Endothelial cell of umbilical vein (primary cell): ENCODE measurements around the gene PROM1. TPM values are rescaled to one million over a fixed set of nuclear protein-coding genes. Genes with fewer than 3 reads are reported as not detected.

Experiments used
- BruUV-seq: library from RNA; stranded (reverse); fragments of 400-500 nt; replicated peaks from 2 replicates; lab custom pipeline; 2021; lab: Mats Ljungman, UMichigan
- CTCF ChIA-PET: fragments of 300-600, 350-600 bp; sonication (Branson Sonifier 250); formaldehyde crosslinking; loops from one replicate; lab custom pipeline; 2021; ENCODE audit warnings: antibody characterized with exemption, inconsistent platforms; lab: Charles Lee
- POLR2A ChIA-PET: fragments of 300-600, 350-600 bp; sonication (Branson Sonifier 250); formaldehyde crosslinking; loops from one replicate; lab custom pipeline; 2021; ENCODE audit warnings: antibody characterized with exemption, inconsistent platforms; lab: Charles Lee
- DNase-seq: peaks from one replicate; pipeline ENCODE4 v3.0.0-alpha.2; 2011; ENCODE audit warnings: low read depth, low spot score
- FAIRE-seq: peaks from 2 replicates; lab custom pipeline; 2011; peaks lifted over from hg19 to GRCh38; lab: Jason Lieb, UNC
- H2AFZ ChIP-seq: 2 replicates; pipeline ENCODE4 v1.6.0; 2012; ENCODE audit warnings: low read depth, low read length, control low read depth, inconsistent platforms
- H3K27ac ChIP-seq: 2 replicates; pipeline ENCODE4 v1.5.1; 2011; ENCODE audit warnings: low read depth, mild to moderate bottlenecking, control low read depth, low read length, moderate library complexity; ENCODE audit not compliant: insufficient read depth
- H3K27me3 ChIP-seq, 2 experiments: 2 replicates each; pipeline versions ENCODE4 v1.6.0 to v1.6.1; 2011; ENCODE audit warnings: low read length in 2 of 2, mixed read lengths in 1 of 2; ENCODE audit not compliant: control insufficient read depth in 2 of 2, insufficient read depth in 2 of 2
- H3K36me3 ChIP-seq, 2 experiments: 2 replicates in 1 of 2; 3 replicates in 1 of 2; pipeline ENCODE4 v1.5.1; 2011; ENCODE audit warnings: low read length in 2 of 2, mild to moderate bottlenecking in 1 of 2, moderate library complexity in 1 of 2; ENCODE audit not compliant: control insufficient read depth in 2 of 2, insufficient read depth in 2 of 2; ENCODE audit errors: extremely low read depth in 1 of 2
- H3K4me1 ChIP-seq: 3 replicates; pipeline ENCODE4 v1.5.1; 2011; ENCODE audit warnings: mild to moderate bottlenecking, low read length; ENCODE audit not compliant: control insufficient read depth, insufficient read depth; ENCODE audit errors: extremely low read depth
- H3K4me2 ChIP-seq: 2 replicates; pipeline ENCODE4 v1.6.1; 2011; ENCODE audit warnings: low read length, control low read depth, mixed read lengths; ENCODE audit not compliant: insufficient read depth
- H3K4me3 ChIP-seq, 3 experiments: fragments of 200-600 bp in 1 of 3; sonication (generic), shearing (Covaris generic) in 1 of 3; replicated peaks in 1 of 3; 2 replicates each; pipeline ENCODE4 v1.5.1; 2011 to 2016; ENCODE audit warnings: control low read depth in 3 of 3, low read length in 3 of 3, mild to moderate bottlenecking in 2 of 3, inconsistent platforms in 1 of 3, low read depth in 1 of 3, moderate library complexity in 1 of 3; ENCODE audit not compliant: insufficient read depth in 1 of 3
- H3K79me2 ChIP-seq: 2 replicates; pipeline ENCODE4 v1.6.0; 2012; ENCODE audit warnings: low read length, inconsistent platforms; ENCODE audit not compliant: control insufficient read depth, insufficient read depth
- H3K9ac ChIP-seq: replicated peaks from 2 replicates; pipeline ENCODE3; 2011; ENCODE audit warnings: low read length, control low read depth; ENCODE audit not compliant: insufficient read depth; ENCODE audit errors: extremely low read depth
- H3K9me1 ChIP-seq: replicated peaks from 3 replicates; pipeline ENCODE4 v1.6.0; 2011; ENCODE audit warnings: mild to moderate bottlenecking, low read length; ENCODE audit not compliant: control insufficient read depth, insufficient read depth; ENCODE audit errors: extremely low read depth
- H3K9me3 ChIP-seq: replicated peaks from 2 replicates; pipeline ENCODE4 v1.5.1; 2012; ENCODE audit warnings: low read length, inconsistent platforms; ENCODE audit not compliant: control insufficient read depth, insufficient read depth
- H4K20me1 ChIP-seq: replicated peaks from 2 replicates; pipeline ENCODE3; 2011; ENCODE audit warnings: mild to moderate bottlenecking, low read length; ENCODE audit not compliant: control insufficient read depth, insufficient read depth; ENCODE audit errors: extremely low read depth
- CTCF ChIP-seq, 2 donors: IDR thresholded peaks; 1 replicate in 1 of 2; 2 replicates in 1 of 2; pipeline ENCODE4 v1.5.1; 2011; ENCODE audit warnings: low read length in 2 of 2, mild to moderate bottlenecking in 2 of 2, moderate library complexity in 2 of 2, control low read depth in 1 of 2, inconsistent platforms in 1 of 2, low read depth in 1 of 2; ENCODE audit not compliant: insufficient read depth in 1 of 2; ENCODE audit errors: extremely low read depth in 1 of 2
- EZH2 ChIP-seq: IDR thresholded peaks from 2 replicates; pipeline ENCODE4 v1.6.1; 2012; ENCODE audit warnings: borderline replicate concordance, low read depth, mild to moderate bottlenecking, moderate library complexity, low read length, inconsistent platforms; ENCODE audit not compliant: severe bottlenecking
- FOS ChIP-seq: IDR thresholded peaks from 2 replicates; pipeline ENCODE4 v1.6.1; 2011; ENCODE audit warnings: mild to moderate bottlenecking, low read length, moderate library complexity, borderline replicate concordance; ENCODE audit not compliant: insufficient read depth
- GATA2 ChIP-seq: IDR thresholded peaks from 2 replicates; pipeline ENCODE4 v1.7.0; 2011; ENCODE audit warnings: low read depth, mild to moderate bottlenecking, moderate library complexity, mixed read lengths, low read length; ENCODE audit not compliant: insufficient read length, insufficient read depth
- JUN ChIP-seq: IDR thresholded peaks from 2 replicates; pipeline ENCODE4 v1.6.1; 2011; ENCODE audit warnings: borderline replicate concordance, low read depth; ENCODE audit not compliant: insufficient read length, insufficient read depth
- MYC ChIP-seq: IDR thresholded peaks from one replicate; pipeline ENCODE4 v1.6.1; 2011; ENCODE audit warnings: mild to moderate bottlenecking, low read depth, low read length
- POLR2A ChIP-seq: IDR thresholded peaks from 2 replicates; pipeline ENCODE4 v1.6.1; 2012; ENCODE audit warnings: low read depth, mild to moderate bottlenecking, control low read depth, low read length
- POLR2AphosphoS5 ChIP-seq: IDR thresholded peaks from 2 replicates; pipeline ENCODE4 v1.6.1; 2012; ENCODE audit warnings: low read depth, mild to moderate bottlenecking, control low read depth, low read length, moderate library complexity; ENCODE audit not compliant: insufficient read depth
- dilution Hi-C: fragments of 300-500 bp; cut with MboI; formaldehyde crosslinking; loops from one replicate; pipeline ENCODE4 v1.15.0; 2019; ENCODE audit warnings: low sequenced_read_pairs; ENCODE audit not compliant: extremely low pct_ligation_motif_present
- intact Hi-C: fragments of 100-400 bp; cut with micrococcal nuclease; formaldehyde crosslinking; loops from one replicate; pipeline ENCODE4 v1.10.0; 2022
- polyA plus RNA-seq, 4 experiments: library from polyadenylated mRNA; depleted of rRNA in 3 of 4; stranded (reverse) in 3 of 4; unstranded in 1 of 4; fragments of >200 nt; gene quantifications; 2 replicates each; pipeline versions ENCODE4 v1.2.1 to v1.2.3, GENCODE V29; 2011 to 2012; ENCODE audit warnings: missing spikeins in 1 of 4
- total RNA-seq: library from RNA; stranded (reverse); gene quantifications from 2 replicates; pipeline ENCODE4 v1.2.3, GENCODE V29; 2021
- TF ChIP-seq, protein P1 (sequence below): IDR thresholded peaks from 2 replicates; pipeline ENCODE4 v1.6.1; 2011; ENCODE audit not compliant: insufficient read depth, insufficient read length

The PROM1 gene
- total and polyA plus RNA-seq, 2 donors (not counting 3 experiments of a cell fraction or from before 2014, with no cell fraction given): 0.36 to 1.7 TPM

DNA sequence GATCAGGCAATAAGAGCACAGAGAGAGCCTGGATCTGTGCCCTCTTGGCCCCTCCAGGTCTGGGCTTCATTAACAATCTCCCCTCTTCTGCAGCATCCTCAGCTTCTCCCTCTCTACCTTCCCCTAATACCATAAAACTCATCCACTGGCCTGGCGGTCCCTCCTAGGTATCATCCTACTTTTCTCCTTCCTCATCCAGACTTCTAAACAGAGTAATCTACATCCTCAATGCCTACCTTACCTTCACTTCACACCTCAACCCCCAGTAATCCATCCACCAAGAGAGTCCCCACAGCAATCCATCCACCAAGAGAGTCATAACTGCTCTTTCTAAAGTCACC lies 162.3 kb downstream of the PROM1 start:
- TF ChIP-seq JUN: no peak
- no peak for TF ChIP-seq POLR2A
- TF ChIP-seq EZH2: no peak
- no peak for TF ChIP-seq CTCF (IDR thresholded peaks at IDR 0.05; ENCODE audit: extremely low read depth in 1 of 2, insufficient read depth in 1 of 2, low read depth in 1 of 2, low read length in 2 of 2)
- TF ChIP-seq, protein P1, sequence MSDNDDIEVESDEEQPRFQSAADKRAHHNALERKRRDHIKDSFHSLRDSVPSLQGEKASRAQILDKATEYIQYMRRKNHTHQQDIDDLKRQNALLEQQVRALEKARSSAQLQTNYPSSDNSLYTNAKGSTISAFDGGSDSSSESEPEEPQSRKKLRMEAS: no peak
- no peak for TF ChIP-seq POLR2AphosphoS5
- no peak for TF ChIP-seq GATA2
- no peak for TF ChIP-seq MYC
- TF ChIP-seq FOS: no peak
- no peaks in the 10 kb centered on the region for H3K27me3 ChIP-seq
- DNase-seq (no peak), FAIRE-seq (no peak)
- ChIA-PET POLR2A (no interaction called here), CTCF (interaction anchor here (1.0 to 2.6 kb wide), 6 partner anchors 11 to 116 kb away, joined by 3 to 18 read pairs (median 6); no protein-coding TSS in a partner anchor)
- no peaks in the 10 kb centered on the region for H3K9me1 ChIP-seq
- H3K4me2 ChIP-seq: no peak overlapping the region
- intact Hi-C loops: loop anchor here (1.0 to 2.0 kb wide), 3 partner anchors 8 to 39 kb away; no protein-coding TSS in a partner anchor
- dilution Hi-C loops: no loop called here
- no TSS peak for BruUV-seq
- H3K27ac ChIP-seq: no peak overlapping the region
- no peaks in the 10 kb centered on the region for H3K79me2 ChIP-seq
- peaks cover 11% of the 10 kb centered on the region for H3K4me1 ChIP-seq
- H3K4me3 ChIP-seq: no peak overlapping the region
- H3K9ac ChIP-seq: no peak overlapping the region
- H3K9me3 ChIP-seq: no peaks in the 10 kb centered on the region
- no peak overlapping the region for H2AFZ ChIP-seq
- H4K20me1 ChIP-seq: no peaks in the 10 kb centered on the region
- H3K36me3 ChIP-seq: no peaks in the 10 kb centered on the region
